HEK293T (cell line): ENCODE measurements around the gene PTPN13.

Experiments used
- ARNT ChIP-seq: fragments of 450-650 bp; IDR thresholded peaks from 2 replicates; pipeline ENCODE4 v1.6.1; 2017; ENCODE audit warnings: mild to moderate bottlenecking
- BHLHE40 ChIP-seq: fragments of 450-650 bp; IDR thresholded peaks from 2 replicates; pipeline ENCODE4 v1.6.1; 2016; ENCODE audit warnings: mild to moderate bottlenecking, moderate library complexity, borderline replicate concordance
- ELF4 ChIP-seq: fragments of 450-650 bp; IDR thresholded peaks from 2 replicates; pipeline ENCODE4 v1.6.1; 2017; ENCODE audit warnings: antibody characterized with exemption
- FOXA1 ChIP-seq: fragments of 450-650 bp; IDR thresholded peaks from 2 replicates; pipeline ENCODE4 v1.6.1; 2016; ENCODE audit warnings: mild to moderate bottlenecking
- FOXK2 ChIP-seq: fragments of 450-650 bp; IDR thresholded peaks from 2 replicates; pipeline ENCODE4 v1.6.1; 2016; ENCODE audit warnings: mild to moderate bottlenecking
- FOXM1 ChIP-seq: fragments of 450-650 bp; IDR thresholded peaks from 2 replicates; pipeline ENCODE4 v1.6.1; 2017; ENCODE audit warnings: mild to moderate bottlenecking, borderline replicate concordance
- HDGF ChIP-seq: fragments of 450-650 bp; IDR thresholded peaks from 2 replicates; pipeline ENCODE4 v1.6.1; 2017; ENCODE audit warnings: antibody characterized with exemption, borderline replicate concordance
- L3MBTL2 ChIP-seq: fragments of 450-650 bp; conservative IDR thresholded peaks from 2 replicates; pipeline ENCODE4 v1.6.1; 2016; ENCODE audit warnings: mild to moderate bottlenecking
- LEF1 ChIP-seq: fragments of 450-650 bp; IDR thresholded peaks from 2 replicates; pipeline ENCODE4 v1.6.1; 2017; ENCODE audit warnings: mild to moderate bottlenecking, borderline replicate concordance
- NFRKB ChIP-seq: fragments of 450-650 bp; IDR thresholded peaks from 2 replicates; pipeline ENCODE4 v1.6.1; 2016; ENCODE audit warnings: mild to moderate bottlenecking, moderate library complexity
- PKNOX1 ChIP-seq: fragments of 450-650 bp; IDR thresholded peaks from 2 replicates; pipeline ENCODE4 v1.6.1; 2016
- SP1 ChIP-seq: fragments of 450-650 bp; IDR thresholded peaks from 2 replicates; pipeline ENCODE4 v1.6.1; 2017
- SUZ12 ChIP-seq: fragments of 450-650 bp; IDR thresholded peaks from 2 replicates; pipeline ENCODE4 v1.6.1; 2016; ENCODE audit warnings: mild to moderate bottlenecking
- TARDBP ChIP-seq: fragments of 450-650 bp; IDR thresholded peaks from 2 replicates; pipeline ENCODE4 v1.6.1; 2016

GRCh38 chr4:86833615-86834014 is 239.5 kb downstream of the PTPN13 start:
- TF ChIP-seq FOXA1 (no peak), SP1 (no peak), SUZ12 (no peak), ELF4 (no peak), FOXM1 (no peak), HDGF (no peak), ARNT (no peak), BHLHE40 (no peak), LEF1 (no peak), PKNOX1 (no peak), L3MBTL2 (no peak), TARDBP (no peak), FOXK2 (no peak), NFRKB (no peak)
